HT1080 (cell line): ENCODE results near the gene SEMA6B. TPM values are rescaled to one million over a fixed set of nuclear protein-coding genes. Genes with fewer than 3 reads are reported as not detected.
"Not testable (repeated sequence)": the region's sequence is repeated elsewhere in the genome, so short reads cannot be mapped to it uniquely, and the experiment has no call there.

ENCODE experiments used
- DNase-seq: peaks from one replicate; pipeline ENCODE4 v3.0.0-alpha.2; 2015; ENCODE audit warnings: low read depth
- total RNA-seq: library from RNA; depleted of rRNA; stranded (reverse); fragments of >200 nt; shearing (Covaris generic); gene quantifications from 2 replicates; pipeline ENCODE4 v1.2.3, GENCODE V29; 2014

Gene SEMA6B
- total RNA-seq, 1 experiment from 2014 or later: 13.9 TPM

DNA sequence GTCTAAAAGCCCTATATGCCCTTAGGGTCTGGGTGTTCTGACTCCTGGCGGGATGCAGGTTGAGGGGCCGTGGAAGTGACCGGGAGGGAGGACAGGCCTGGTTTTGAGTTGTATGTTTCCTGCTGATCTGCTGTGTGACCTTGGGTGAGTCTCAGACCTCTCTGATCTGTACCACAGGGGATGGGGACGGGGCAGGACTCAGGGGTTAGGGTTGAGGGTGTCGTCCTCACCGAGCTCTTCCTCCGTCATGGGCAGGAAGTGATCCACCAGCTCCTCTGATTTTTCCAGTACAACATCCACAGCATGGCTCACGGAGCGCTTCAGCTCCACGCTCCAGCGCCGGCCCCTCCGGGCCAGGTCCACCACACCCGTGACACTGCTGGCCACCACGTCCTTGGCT, 30.6 kb downstream of the SEMA6B start:
- DNase-seq: no peak

DNA sequence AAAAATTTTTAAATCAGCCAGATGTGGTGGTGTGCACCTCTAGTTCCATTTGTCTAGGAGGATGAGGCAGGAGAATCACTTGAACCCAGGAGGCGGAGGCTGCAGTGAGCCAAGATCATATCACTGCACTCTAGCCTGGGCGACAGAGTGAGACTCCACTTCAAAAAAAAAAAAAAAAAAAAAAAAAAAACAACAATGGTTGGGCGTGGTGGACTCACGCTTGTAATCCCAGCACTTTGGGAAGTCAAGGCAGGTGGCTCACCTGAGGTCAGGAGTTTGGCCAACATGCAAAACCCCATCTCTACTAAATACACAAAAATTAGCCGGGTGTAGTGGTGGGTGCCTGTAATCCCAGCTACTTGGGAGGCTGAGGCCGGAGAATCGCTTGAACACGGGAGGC, 32.1 kb downstream of the SEMA6B start:
- not testable (repeated sequence) for DNase-seq

- no peak for DNase-seq
These were observed 33.9 kb downstream of the SEMA6B start for GRCh38 chr19:4525563-4526002.

GRCh38 chr19:4524808-4525562, 34.5 kb downstream of the SEMA6B start:
- peak; percentile 21 for DNase-seq

GRCh38 chr19:4523306-4524110, 36.0 kb downstream of the SEMA6B start:
- DNase-seq: no peak

DNA sequence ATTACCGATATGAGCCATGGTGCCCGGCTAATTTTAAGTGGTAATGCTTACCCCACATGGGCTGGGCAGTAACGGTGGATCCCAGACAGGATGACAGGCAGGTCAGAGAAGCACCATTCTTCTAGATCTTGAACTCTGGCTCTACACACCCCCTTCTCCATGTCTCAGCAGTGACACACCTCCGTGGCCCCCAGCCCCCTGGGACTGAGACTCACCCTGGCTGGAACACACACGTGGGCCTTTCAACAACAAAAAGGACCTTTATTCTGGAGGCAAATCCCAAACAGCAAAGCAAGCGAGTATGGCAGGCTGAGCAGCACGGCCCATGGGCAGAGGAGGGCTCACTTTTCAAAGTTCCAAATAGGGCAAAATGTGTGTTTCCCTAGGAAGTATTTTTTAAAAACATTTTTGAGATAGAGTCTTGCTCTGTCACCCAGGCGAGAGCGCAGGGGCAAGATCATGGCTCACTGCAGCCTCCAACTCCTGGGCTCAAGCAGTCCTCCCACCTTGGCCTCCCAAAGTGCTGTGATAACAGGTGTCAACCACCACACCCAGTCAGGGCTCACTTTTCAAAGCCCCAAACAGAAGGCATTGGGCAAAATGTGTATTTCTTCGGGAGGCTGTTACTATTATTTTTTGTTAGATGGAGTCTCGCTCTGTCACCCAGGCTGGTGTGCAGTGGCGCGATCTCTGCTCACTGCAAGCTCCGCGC, 37.0 kb downstream of the SEMA6B start:
- DNase-seq: no peak

- DNase-seq: no peak
These were observed 37.6 kb downstream of the SEMA6B start for GRCh38 chr19:4521888-4522242.

DNA sequence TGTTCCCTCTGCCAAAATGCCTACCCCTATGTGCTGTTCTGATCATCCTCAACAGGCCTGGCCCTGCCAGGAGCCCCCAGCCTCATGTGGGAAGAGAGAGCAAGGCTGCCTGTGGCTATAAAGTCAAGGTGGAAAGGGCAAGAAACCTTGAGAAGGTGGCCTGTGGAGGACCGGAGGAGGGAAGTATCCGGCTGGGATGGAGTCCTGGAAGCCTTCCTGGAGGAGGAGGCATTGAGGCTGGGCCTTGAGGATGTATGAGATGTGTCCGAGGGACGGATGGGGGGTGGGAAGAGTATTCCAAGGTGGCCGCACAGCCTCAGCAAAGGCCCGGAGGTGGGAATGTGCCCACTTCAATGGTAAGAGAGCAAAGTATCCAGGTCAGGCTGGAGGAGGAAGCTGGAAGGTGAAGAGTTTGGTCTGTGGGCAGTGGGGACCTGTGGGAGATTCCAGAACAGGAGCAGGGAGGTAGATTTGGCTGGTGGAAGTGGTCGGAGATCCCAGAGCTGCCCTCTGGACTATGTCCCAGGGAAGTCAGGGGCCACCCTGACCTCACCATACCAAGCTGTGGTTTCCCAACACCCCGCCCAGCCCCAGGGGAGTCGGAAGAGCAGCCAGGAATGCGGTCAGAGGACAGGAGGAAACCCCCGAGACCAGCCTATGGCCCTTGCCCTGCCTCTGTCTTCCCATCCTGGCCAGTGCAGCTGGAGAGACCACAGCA, 38.2 kb downstream of the SEMA6B start:
- no peak for DNase-seq

GRCh38 chr19:4519521-4520277, 39.8 kb downstream of the SEMA6B start:
- DNase-seq: peak; percentile 30

GRCh38 chr19:4519172-4519496, 40.4 kb downstream of the SEMA6B start:
- DNase-seq: no peak

DNA sequence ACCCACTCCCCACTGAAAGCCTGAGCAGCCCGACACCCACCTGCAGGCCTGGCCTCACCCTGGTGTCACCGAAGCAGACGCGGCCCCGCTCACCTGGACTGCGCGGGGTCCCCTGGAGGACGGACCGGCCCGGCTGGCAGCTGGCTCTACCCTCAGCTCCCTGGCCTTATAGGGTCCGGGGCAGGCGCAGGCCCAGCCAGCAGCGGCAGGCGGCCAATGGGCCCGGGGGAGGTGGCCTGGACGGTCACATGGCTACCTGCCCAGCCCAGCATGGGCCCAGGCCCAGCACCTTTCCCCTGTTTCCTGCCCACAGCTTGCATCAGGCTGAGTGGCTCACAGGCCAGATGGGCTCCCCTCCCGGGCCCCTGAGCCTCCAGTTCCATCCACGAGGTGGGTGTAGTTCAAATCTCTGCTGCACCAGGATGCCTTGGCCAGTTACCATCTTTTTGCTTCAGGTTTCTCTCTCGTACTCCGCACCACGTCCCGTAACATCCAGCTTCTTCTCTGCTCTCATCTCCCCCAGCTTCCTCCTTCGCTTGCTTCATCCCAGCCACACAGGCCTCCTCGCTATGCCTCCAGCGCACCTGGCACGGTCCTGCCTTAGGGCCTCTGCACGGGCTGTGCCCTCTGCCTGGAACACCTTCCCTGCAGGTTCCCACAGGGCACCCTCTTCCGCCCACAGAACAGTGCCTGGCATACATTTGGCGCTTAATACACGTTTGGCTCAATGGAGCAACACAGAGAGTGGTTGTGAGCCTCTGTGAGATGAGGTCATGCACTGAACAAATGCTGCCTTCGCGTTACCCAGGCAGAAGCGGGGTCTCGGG, 40.9 kb downstream of the SEMA6B start, which contains the start of gene PLIN4:
Gene PLIN4 (minus strand): TSS at position 142 of the 827 bp plus-strand sequence. CDS start 214 bp downstream, outside the sequence.
- peak; percentile 25 for DNase-seq

DNA sequence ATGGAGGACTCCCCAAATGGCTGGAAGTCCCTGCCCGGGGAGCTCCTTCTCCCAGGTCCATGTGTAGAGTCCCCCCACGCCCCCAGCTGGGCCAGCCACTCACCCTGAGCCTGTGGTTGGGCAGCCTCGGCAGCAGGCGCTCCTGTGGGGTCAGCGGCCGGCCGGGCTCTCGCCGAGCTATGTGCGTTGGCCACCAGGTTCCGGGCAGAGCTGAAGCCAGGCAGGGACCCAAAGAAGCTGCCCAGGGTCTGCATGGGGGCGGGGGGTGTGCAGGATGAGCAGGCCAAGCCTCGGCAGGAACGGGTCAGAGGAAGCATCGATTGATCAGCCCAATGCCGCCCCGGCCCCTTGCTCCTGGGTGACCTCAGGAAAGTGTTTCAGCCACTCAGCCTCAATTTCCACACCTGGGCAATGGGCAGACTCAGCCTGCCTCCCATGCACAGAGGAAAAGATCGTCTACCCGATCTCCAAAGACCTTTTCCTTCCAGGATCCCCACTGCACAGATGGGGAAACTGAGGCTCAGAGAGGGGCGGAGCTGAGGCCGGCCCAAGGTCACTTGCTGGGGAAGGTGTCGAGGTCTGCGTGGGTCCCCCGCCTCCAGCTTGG, 41.9 kb downstream of the SEMA6B start:
- no peak for DNase-seq

GRCh38 chr19:4516939-4517300, 42.6 kb downstream of the SEMA6B start:
- no peak for DNase-seq

- no peak for DNase-seq
These were observed 43.1 kb downstream of the SEMA6B start for GRCh38 chr19:4516199-4516938.

DNA sequence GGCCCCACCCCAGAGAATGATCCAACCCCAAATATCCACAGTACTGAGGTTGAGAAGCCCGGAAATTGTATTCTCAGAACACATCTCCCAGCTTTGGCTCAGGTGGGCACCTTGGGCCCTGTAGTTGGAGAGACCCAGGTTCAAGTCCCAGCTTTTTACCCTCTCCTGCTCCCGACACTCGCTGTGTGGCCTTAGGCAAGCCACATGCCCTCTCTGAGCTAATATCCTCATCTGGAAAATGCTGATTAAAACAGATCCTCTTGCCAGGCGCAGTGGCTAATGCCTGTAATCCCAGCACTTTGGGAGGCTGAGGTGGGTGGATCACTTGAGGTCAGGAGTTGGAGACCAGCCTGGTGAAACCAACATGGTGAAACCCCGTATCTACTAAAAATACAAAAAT, 43.8 kb downstream of the SEMA6B start:
- no peak for DNase-seq

DNA sequence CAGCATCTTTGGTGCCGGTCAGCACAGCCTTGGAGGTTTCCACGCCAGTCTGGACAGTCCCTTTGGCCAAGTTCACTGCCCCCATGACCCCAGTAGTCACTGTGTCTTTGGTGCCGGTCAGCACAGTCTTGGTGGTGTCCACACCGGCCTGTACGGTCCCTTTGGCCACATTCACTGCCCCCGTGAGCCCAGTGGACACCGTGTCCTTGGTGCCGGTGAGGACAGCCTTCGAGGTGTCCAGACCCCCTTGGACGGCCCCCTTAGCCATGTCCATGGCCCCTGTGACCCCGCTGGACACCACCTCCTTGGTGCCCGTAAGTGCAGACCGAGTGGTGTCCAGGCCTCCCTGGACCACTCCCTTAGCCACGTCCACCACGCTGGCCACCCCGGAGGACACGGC, 46.2 kb downstream of the SEMA6B start:
- DNase-seq: no peak

DNA sequence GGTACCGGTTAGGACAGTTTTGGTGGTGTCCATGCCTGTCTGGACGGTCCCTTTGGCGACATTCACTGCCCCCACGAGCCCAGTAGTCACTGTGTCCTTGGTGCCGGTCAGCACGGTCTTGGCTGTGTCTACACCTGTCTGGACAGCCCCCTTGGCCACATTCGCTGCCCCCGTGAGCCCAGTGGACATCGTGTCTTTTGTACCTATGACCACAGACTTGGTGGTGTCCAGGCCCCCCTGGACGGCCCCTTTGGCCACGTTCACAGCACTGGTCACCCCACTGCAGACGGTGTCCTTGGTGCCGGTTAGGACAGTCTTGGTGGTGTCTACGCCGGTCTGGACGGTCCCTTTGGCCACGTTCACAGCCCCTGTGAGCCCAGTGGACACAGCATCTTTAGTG, 47.4 kb downstream of the SEMA6B start:
- DNase-seq: no peak

DNA sequence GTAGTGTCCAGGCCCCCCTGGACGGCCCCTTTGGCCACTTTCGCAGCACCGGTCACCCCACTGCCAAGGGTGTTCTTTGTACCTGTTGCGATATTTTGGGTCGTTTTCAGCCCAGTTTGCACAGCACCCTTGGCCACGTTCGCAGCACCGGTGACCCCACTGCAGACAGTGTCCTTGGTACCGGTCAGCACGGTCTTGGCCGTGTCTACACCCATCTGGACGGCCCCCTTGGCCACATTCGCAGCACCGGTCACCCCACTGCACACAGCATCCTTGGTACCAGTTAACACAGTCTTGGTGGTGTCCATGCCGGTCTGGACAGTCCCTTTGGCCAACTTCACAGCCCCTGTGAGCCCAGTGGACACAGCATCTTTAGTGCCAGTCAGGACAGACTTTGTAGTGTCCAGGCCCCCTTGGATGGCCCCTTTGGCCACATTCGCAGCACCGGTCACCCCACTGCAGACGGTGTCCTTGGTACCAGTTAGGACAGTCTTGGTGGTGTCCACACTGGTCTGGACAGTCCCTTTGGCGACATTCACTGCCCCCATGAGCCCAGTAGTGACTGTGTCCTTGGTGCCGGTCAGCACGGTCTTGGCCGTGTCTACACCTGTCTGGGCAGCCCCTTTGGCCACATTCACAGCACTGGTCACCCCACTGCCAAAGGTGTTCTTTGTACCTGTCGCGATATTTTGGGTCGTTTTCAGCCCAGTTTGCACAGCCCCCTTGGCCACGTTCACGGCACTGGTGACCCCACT, 48.0 kb downstream of the SEMA6B start:
- no peak for DNase-seq
